ENCODE measurements around the gene HIVEP3. TPM values are rescaled to one million over a fixed set of nuclear protein-coding genes. Genes with fewer than 3 reads are reported as not detected.

HIVEP3 gene
- total RNA-seq, 1 experiment from 2014 or later, result 0.55 TPM

DNA sequence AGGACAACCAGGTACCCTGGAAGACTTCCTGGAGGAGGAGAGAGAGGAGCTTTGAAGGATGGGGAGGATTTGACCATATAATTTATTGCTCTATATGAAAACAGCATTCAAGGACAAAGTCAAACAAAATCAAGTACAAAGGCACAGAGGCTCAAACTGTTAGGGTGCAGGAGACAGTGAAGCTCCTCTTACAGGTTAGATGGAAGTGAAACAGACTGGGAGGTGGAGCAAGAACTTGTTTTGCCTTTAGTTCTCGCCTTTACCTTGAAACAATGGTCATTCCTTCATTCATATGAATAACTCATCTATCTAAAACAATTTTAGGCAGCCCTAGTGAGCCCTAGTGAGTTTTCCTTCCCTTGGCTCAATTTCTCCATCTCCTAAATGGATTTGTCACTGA lies 199.6 kb downstream of the HIVEP3 start (continued):
- TF ChIP-seq, protein P1, sequence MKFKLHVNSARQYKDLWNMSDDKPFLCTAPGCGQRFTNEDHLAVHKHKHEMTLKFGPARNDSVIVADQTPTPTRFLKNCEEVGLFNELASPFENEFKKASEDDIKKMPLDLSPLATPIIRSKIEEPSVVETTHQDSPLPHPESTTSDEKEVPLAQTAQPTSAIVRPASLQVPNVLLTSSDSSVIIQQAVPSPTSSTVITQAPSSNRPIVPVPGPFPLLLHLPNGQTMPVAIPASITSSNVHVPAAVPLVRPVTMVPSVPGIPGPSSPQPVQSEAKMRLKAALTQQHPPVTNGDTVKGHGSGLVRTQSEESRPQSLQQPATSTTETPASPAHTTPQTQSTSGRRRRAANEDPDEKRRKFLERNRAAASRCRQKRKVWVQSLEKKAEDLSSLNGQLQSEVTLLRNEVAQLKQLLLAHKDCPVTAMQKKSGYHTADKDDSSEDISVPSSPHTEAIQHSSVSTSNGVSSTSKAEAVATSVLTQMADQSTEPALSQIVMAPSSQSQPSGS (CRISPR knock-in tag; IDR thresholded peaks at IDR 0.05; ENCODE audit: borderline replicate concordance, low read depth), result no peak
- TF ChIP-seq, protein P2, sequence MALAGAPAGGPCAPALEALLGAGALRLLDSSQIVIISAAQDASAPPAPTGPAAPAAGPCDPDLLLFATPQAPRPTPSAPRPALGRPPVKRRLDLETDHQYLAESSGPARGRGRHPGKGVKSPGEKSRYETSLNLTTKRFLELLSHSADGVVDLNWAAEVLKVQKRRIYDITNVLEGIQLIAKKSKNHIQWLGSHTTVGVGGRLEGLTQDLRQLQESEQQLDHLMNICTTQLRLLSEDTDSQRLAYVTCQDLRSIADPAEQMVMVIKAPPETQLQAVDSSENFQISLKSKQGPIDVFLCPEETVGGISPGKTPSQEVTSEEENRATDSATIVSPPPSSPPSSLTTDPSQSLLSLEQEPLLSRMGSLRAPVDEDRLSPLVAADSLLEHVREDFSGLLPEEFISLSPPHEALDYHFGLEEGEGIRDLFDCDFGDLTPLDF (CRISPR knock-in tag; IDR thresholded peaks at IDR 0.05), result no peak

DNA sequence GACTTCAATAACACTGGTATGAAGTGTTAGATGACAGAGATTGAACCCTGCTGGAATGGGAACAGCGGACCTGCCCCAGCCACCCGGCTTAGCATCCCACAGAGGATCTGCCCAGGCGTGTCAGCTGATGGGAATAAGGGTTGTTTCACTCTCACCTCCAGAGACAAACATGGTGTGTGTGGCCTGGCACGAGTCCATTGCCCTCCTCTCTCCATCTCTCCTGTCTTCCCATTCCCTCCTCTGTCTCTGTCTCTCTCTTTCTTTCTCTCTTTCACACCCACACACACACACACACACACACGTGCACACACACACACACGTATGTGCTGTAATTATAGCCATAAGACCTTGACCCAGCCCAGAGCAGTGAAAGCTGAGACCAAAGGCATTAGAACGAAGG lies 200.2 kb downstream of the HIVEP3 start:
- TF ChIP-seq ZNF671 (CRISPR knock-in tag; IDR thresholded peaks at IDR 0.05) (no peak), GABPB1 (CRISPR knock-in tag; IDR thresholded peaks at IDR 0.05) (no peak), RORB (CRISPR knock-in tag; IDR thresholded peaks at IDR 0.05) (no peak), SMAD4 (CRISPR knock-in tag; IDR thresholded peaks at IDR 0.05) (no peak), ZNF138 (CRISPR knock-in tag; conservative IDR thresholded peaks at IDR 0.05) (no peak), KAT7 (CRISPR knock-in tag; IDR thresholded peaks at IDR 0.05; ENCODE audit: borderline replicate concordance) (no peak), TP53 (CRISPR knock-in tag; IDR thresholded peaks at IDR 0.05) (no peak), JAZF1 (CRISPR knock-in tag; IDR thresholded peaks at IDR 0.05) (no peak), NFE2L1 (CRISPR knock-in tag; IDR thresholded peaks at IDR 0.05) (no peak), CREM (CRISPR knock-in tag; IDR thresholded peaks at IDR 0.05) (no peak), GTF2I (CRISPR knock-in tag; conservative IDR thresholded peaks at IDR 0.05) (no peak), ZBTB21 (CRISPR knock-in tag; IDR thresholded peaks at IDR 0.05; ENCODE audit: borderline replicate concordance) (no peak), OVOL2 (CRISPR knock-in tag; IDR thresholded peaks at IDR 0.05; ENCODE audit: borderline replicate concordance) (no peak), ZNF396 (CRISPR knock-in tag; IDR thresholded peaks at IDR 0.05; ENCODE audit: borderline replicate concordance) (no peak)
- TF ChIP-seq, protein P3, sequence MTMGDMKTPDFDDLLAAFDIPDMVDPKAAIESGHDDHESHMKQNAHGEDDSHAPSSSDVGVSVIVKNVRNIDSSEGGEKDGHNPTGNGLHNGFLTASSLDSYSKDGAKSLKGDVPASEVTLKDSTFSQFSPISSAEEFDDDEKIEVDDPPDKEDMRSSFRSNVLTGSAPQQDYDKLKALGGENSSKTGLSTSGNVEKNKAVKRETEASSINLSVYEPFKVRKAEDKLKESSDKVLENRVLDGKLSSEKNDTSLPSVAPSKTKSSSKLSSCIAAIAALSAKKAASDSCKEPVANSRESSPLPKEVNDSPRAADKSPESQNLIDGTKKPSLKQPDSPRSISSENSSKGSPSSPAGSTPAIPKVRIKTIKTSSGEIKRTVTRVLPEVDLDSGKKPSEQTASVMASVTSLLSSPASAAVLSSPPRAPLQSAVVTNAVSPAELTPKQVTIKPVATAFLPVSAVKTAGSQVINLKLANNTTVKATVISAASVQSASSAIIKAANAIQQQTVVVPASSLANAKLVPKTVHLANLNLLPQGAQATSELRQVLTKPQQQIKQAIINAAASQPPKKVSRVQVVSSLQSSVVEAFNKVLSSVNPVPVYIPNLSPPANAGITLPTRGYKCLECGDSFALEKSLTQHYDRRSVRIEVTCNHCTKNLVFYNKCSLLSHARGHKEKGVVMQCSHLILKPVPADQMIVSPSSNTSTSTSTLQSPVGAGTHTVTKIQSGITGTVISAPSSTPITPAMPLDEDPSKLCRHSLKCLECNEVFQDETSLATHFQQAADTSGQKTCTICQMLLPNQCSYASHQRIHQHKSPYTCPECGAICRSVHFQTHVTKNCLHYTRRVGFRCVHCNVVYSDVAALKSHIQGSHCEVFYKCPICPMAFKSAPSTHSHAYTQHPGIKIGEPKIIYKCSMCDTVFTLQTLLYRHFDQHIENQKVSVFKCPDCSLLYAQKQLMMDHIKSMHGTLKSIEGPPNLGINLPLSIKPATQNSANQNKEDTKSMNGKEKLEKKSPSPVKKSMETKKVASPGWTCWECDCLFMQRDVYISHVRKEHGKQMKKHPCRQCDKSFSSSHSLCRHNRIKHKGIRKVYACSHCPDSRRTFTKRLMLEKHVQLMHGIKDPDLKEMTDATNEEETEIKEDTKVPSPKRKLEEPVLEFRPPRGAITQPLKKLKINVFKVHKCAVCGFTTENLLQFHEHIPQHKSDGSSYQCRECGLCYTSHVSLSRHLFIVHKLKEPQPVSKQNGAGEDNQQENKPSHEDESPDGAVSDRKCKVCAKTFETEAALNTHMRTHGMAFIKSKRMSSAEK (CRISPR knock-in tag; IDR thresholded peaks at IDR 0.05; ENCODE audit: borderline replicate concordance), result no peak
- TF ChIP-seq, protein P1 (CRISPR knock-in tag; IDR thresholded peaks at IDR 0.05; ENCODE audit: borderline replicate concordance, low read depth), result no peak
- TF ChIP-seq, protein P4, sequence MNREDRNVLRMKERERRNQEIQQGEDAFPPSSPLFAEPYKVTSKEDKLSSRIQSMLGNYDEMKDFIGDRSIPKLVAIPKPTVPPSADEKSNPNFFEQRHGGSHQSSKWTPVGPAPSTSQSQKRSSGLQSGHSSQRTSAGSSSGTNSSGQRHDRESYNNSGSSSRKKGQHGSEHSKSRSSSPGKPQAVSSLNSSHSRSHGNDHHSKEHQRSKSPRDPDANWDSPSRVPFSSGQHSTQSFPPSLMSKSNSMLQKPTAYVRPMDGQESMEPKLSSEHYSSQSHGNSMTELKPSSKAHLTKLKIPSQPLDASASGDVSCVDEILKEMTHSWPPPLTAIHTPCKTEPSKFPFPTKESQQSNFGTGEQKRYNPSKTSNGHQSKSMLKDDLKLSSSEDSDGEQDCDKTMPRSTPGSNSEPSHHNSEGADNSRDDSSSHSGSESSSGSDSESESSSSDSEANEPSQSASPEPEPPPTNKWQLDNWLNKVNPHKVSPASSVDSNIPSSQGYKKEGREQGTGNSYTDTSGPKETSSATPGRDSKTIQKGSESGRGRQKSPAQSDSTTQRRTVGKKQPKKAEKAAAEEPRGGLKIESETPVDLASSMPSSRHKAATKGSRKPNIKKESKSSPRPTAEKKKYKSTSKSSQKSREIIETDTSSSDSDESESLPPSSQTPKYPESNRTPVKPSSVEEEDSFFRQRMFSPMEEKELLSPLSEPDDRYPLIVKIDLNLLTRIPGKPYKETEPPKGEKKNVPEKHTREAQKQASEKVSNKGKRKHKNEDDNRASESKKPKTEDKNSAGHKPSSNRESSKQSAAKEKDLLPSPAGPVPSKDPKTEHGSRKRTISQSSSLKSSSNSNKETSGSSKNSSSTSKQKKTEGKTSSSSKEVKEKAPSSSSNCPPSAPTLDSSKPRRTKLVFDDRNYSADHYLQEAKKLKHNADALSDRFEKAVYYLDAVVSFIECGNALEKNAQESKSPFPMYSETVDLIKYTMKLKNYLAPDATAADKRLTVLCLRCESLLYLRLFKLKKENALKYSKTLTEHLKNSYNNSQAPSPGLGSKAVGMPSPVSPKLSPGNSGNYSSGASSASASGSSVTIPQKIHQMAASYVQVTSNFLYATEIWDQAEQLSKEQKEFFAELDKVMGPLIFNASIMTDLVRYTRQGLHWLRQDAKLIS (CRISPR knock-in tag; IDR thresholded peaks at IDR 0.05; ENCODE audit: borderline replicate concordance), result no peak
- POLR2A ChIA-PET, result interaction anchor here (1.0 kb wide), 1 partner anchor 9 kb away, joined by 3 read pairs; no protein-coding TSS in a partner anchor
- H3K27ac Mint-ChIP-seq, result no peak overlapping the region

More for the DNA sequence above, 200.2 kb downstream of the HIVEP3 start:
- ATAC-seq, result no peak
- H3K36me3 Mint-ChIP-seq, result no peaks in the 10 kb centered on the region
- H3K4me3 Mint-ChIP-seq, result no peak overlapping the region
- H3K9me3 Mint-ChIP-seq, result no peaks in the 10 kb centered on the region
- peaks cover 6% of the 10 kb centered on the region for H3K4me1 Mint-ChIP-seq
- no peak for DNase-seq (ENCODE audit: low spot score)
- CTCF ChIA-PET, result no interaction called here
- no peaks in the 10 kb centered on the region for H3K27me3 Mint-ChIP-seq (ENCODE audit: low read depth)

All from WTC11 (cell line).